HepG2 (cell line): ENCODE measurements around the gene CHAF1B. TPM values are rescaled to one million over a fixed set of nuclear protein-coding genes. Genes with fewer than 3 reads are reported as not detected.

Source experiments
- ATAC-seq: fragments of 200-7000 bp; cut with Tn5 transposase; 3 replicates; pipeline ENCODE4 v1.9.1; 2020; ENCODE audit warnings: mild to moderate bottlenecking, moderate library complexity
- BruUV-seq: library from RNA; stranded (reverse); fragments of 400-500 nt; replicated peaks from 2 replicates; lab custom pipeline; 2021; lab: Mats Ljungman, UMichigan
- CTCF ChIA-PET: fragments of 300-600 bp; formaldehyde crosslinking; extraction: SDS; loops from one replicate; lab custom pipeline; 2021; ENCODE audit warnings: low total read pairs, inconsistent platforms, low intra/inter-chr PET ratio; lab: Yijun Ruan, JAX
- POLR2A ChIA-PET: fragments of 350-600 bp; sonication (Branson Sonifier 250); formaldehyde crosslinking; loops from one replicate; lab custom pipeline; 2020; ENCODE audit warnings: antibody characterized with exemption, inconsistent platforms; lab: Yijun Ruan, JAX
- DNase-seq: peaks from one replicate; pipeline ENCODE4 v3.0.0-alpha.2; 2015; ENCODE audit warnings: low spot score
- FAIRE-seq: peaks from 3 replicates; lab custom pipeline; 2011; peaks lifted over from hg19 to GRCh38; lab: Jason Lieb, UNC
- H2AFZ ChIP-seq: one replicate; pipeline ENCODE4 v1.6.1; 2011; ENCODE audit warnings: low read length, inconsistent platforms
- H3K27ac ChIP-seq: fragments of 300-600 bp; 3 replicates; pipeline ENCODE4 v1.8.0; 2011; ENCODE audit warnings: mixed run types, mild to moderate bottlenecking, mixed read lengths, low read length, inconsistent platforms; ENCODE audit not compliant: insufficient read depth; ENCODE audit errors: extremely low read length
- H3K27me3 ChIP-seq, 2 experiments: fragments of 200-600 bp in 1 of 2; 2 replicates in 1 of 2; 3 replicates in 1 of 2; pipeline versions ENCODE4 v1.6.0 to v1.8.0; 2011; ENCODE audit warnings: low read length in 2 of 2, mild to moderate bottlenecking in 2 of 2, moderate library complexity in 2 of 2, inconsistent platforms in 1 of 2; ENCODE audit not compliant: insufficient read depth in 2 of 2, control insufficient read depth in 1 of 2
- H3K36me3 ChIP-seq, 2 experiments: fragments of 200-600 bp in 1 of 2; replicated peaks in 1 of 2; 2 replicates in 1 of 2; 3 replicates in 1 of 2; pipeline versions ENCODE4 v1.5.1 to v1.8.0; 2011; ENCODE audit warnings: low read length in 2 of 2, inconsistent platforms in 1 of 2; ENCODE audit not compliant: insufficient read depth in 2 of 2, control insufficient read depth in 1 of 2
- H3K4me1 ChIP-seq: 2 replicates; pipeline ENCODE4 v1.5.1; 2012; ENCODE audit warnings: low read length, inconsistent platforms; ENCODE audit not compliant: insufficient read depth
- H3K4me2 ChIP-seq: 2 replicates; pipeline ENCODE4 v1.6.0; 2011; ENCODE audit warnings: low read depth, low read length, inconsistent platforms
- H3K4me3 ChIP-seq, 3 experiments: fragments of 200-600 bp in 1 of 3; sonication (generic), shearing (Covaris generic) in 1 of 3; replicated peaks in 1 of 3; 2 replicates each; pipeline ENCODE4 v1.5.1; 2011 to 2016; ENCODE audit warnings: low read length in 3 of 3, inconsistent platforms in 2 of 3, low read depth in 2 of 3, mild to moderate bottlenecking in 2 of 3, control low read depth in 1 of 3, mixed read lengths in 1 of 3; ENCODE audit not compliant: insufficient read depth in 1 of 3
- H3K79me2 ChIP-seq: one replicate; pipeline ENCODE4 v1.6.1; 2011; ENCODE audit warnings: low read length, inconsistent platforms; ENCODE audit not compliant: insufficient read depth
- H3K9ac ChIP-seq: 2 replicates; pipeline ENCODE4 v1.6.0; 2011; ENCODE audit warnings: mild to moderate bottlenecking, low read depth, low read length, inconsistent platforms; ENCODE audit not compliant: insufficient read depth
- H3K9me3 ChIP-seq: 2 replicates; pipeline ENCODE4 v1.5.1; 2012; ENCODE audit warnings: mild to moderate bottlenecking, low read length
- H4K20me1 ChIP-seq: 2 replicates; pipeline ENCODE4 v1.6.0; 2011; ENCODE audit warnings: inconsistent platforms, mild to moderate bottlenecking, low read length, moderate library complexity; ENCODE audit not compliant: insufficient read depth
- AGO2 ChIP-seq: fragments of 200-400 bp; formaldehyde crosslinking; optimal IDR thresholded peaks from 2 replicates; pipeline ENCODE3; 2017; ENCODE audit warnings: mild to moderate bottlenecking, low read depth, low read length, moderate library complexity
- CTCF ChIP-seq: sonication (generic); formaldehyde crosslinking; IDR thresholded peaks from 2 replicates; pipeline ENCODE4 v1.5.0; 2020; ENCODE audit warnings: mild to moderate bottlenecking, missing genetic modification reagents, moderate library complexity
- ESRRA ChIP-seq: sonication (generic); formaldehyde crosslinking; IDR thresholded peaks from 2 replicates; pipeline ENCODE4 v1.5.1; 2020; ENCODE audit warnings: mild to moderate bottlenecking, low read depth, missing genetic modification reagents
- HMG20A ChIP-seq: IDR thresholded peaks from 2 replicates; pipeline ENCODE4 v1.6.1; 2016; ENCODE audit warnings: borderline replicate concordance
- ISX ChIP-seq: sonication (generic); formaldehyde crosslinking; conservative IDR thresholded peaks from 2 replicates; pipeline ENCODE4 v1.5.0; 2020; ENCODE audit warnings: missing genetic modification reagents
- NFIB ChIP-seq: sonication (generic); formaldehyde crosslinking; IDR thresholded peaks from 2 replicates; pipeline ENCODE4 v1.9.0; 2021; ENCODE audit warnings: missing genetic modification reagents, mild to moderate bottlenecking, borderline replicate concordance
- SATB2 ChIP-seq: sonication (generic); formaldehyde crosslinking; IDR thresholded peaks from 2 replicates; pipeline ENCODE4 v1.5.0; 2020; ENCODE audit warnings: missing genetic modification reagents
- SMARCC2 ChIP-seq: fragments of 450-650 bp; IDR thresholded peaks from 2 replicates; pipeline ENCODE4 v1.6.1; 2017; ENCODE audit warnings: antibody characterized with exemption, mild to moderate bottlenecking
- SUZ12 ChIP-seq: fragments of 150-350 bp; IDR thresholded peaks from 2 replicates; pipeline ENCODE4 v1.6.1; 2014; ENCODE audit warnings: low read depth, low read length
- ZBTB1 ChIP-seq: sonication (generic); formaldehyde crosslinking; IDR thresholded peaks from 2 replicates; pipeline ENCODE4 v1.4.0; 2020; ENCODE audit warnings: missing genetic modification reagents, borderline replicate concordance
- ZBTB2 ChIP-seq: sonication (generic); formaldehyde crosslinking; IDR thresholded peaks from 2 replicates; pipeline ENCODE4 v1.8.0; 2022; ENCODE audit warnings: low read depth, missing genetic modification reagents
- ZBTB34 ChIP-seq: sonication (generic); formaldehyde crosslinking; IDR thresholded peaks from 2 replicates; pipeline ENCODE4 v1.8.0; 2022; ENCODE audit warnings: mild to moderate bottlenecking, missing genetic modification reagents
- ZNF468 ChIP-seq: sonication (generic); formaldehyde crosslinking; IDR thresholded peaks from 2 replicates; pipeline ENCODE4 v1.8.0; 2022; ENCODE audit warnings: mild to moderate bottlenecking, moderate library complexity, missing genetic modification reagents
- WGBS: methylation state at CpG from one replicate; pipeline ENCODE4 v1.1.6; 2017; ENCODE audit warnings: low lambda C conversion rate; 5-methylcytosine and 5-hydroxymethylcytosine counted together
- in situ Hi-C: cut with HindIII; loops from 2 replicates; pipeline ENCODE4 v1.10.0; 2017; ENCODE audit warnings: low pct_unique_long_range_greater_than_20kb; ENCODE audit not compliant: extremely low pct_ligation_motif_present
- intact Hi-C: fragments of 100-400 bp; cut with micrococcal nuclease; formaldehyde crosslinking; loops from one replicate; pipeline ENCODE4 v1.10.0; 2022; ENCODE audit not compliant: unreplicated experiment
- polyA plus RNA-seq, 8 experiments: library from polyadenylated mRNA; depleted of rRNA in 3 of 8; stranded (reverse) in 7 of 8; unstranded in 1 of 8; fragments of >200 nt; fragmentation: Illumina TruSeq in 4 of 8; extraction: Trizol in 4 of 8; gene quantifications; 2 replicates each; pipeline versions ENCODE4 v1.2.1 to v1.2.3, GENCODE V29; 2011 to 2016; ENCODE audit warnings: low read depth in 4 of 8, missing spikeins in 1 of 8, mixed read lengths in 1 of 8; ENCODE audit not compliant: insufficient read depth in 1 of 8
- total RNA-seq, 5 experiments: library from RNA; depleted of rRNA; stranded (reverse); fragments of >200 nt; fragmentation: Illumina TruSeq; extraction: Trizol; gene quantifications; 2 replicates each; pipeline ENCODE4 v1.2.3, GENCODE V29; 2016; ENCODE audit warnings: low read depth in 1 of 5

Gene CHAF1B
- total and polyA plus RNA-seq, 2 of the 13 experiments (the other 11 are each of a cell fraction or from before 2014, with no cell fraction given), result 5.1 to 14.1 TPM

GRCh38 chr21:36461918-36462486 lies 76.8 kb downstream of the CHAF1B start:
- ATAC-seq (no peak), DNase-seq (no peak), FAIRE-seq (no peak)
- Histone ChIP-seq H2AFZ (no peak overlapping the region), H3K9ac (no peak overlapping the region), H3K79me2 (no peaks in the 10 kb centered on the region), H3K27me3 (no peaks in the 10 kb centered on the region), H3K27ac (no peak overlapping the region), H3K36me3 (no peaks in the 10 kb centered on the region), H3K4me3 (no peak overlapping the region), H3K9me3 (no peaks in the 10 kb centered on the region), H3K4me2 (no peak overlapping the region), H3K4me1 (peaks cover 8% of the 10 kb centered on the region; the same call in 1 of the 2 replicates), H4K20me1 (no peaks in the 10 kb centered on the region)
- in situ Hi-C loops (no loop called here), intact Hi-C loops (no loop called here)
- CTCF ChIA-PET, result no interaction called here
- no peak for TF ChIP-seq NFIB (CRISPR knock-in tag)
- TF ChIP-seq ZBTB1, result no peak
- TF ChIP-seq AGO2, result no peak
- no peak for TF ChIP-seq SMARCC2
- TF ChIP-seq CTCF (CRISPR knock-in tag), result no peak
- TF ChIP-seq ZBTB34 (CRISPR knock-in tag), result no peak
- TF ChIP-seq SATB2 (CRISPR knock-in tag), result no peak
- TF ChIP-seq SUZ12, result no peak
- TF ChIP-seq HMG20A (CRISPR knock-in tag), result no peak
- TF ChIP-seq ISX, result no peak
- no peak for TF ChIP-seq ZNF468 (CRISPR knock-in tag)
- TF ChIP-seq ESRRA (CRISPR knock-in tag), result no peak
- no peak for TF ChIP-seq ZBTB2 (CRISPR knock-in tag)
- POLR2A ChIA-PET, result no interaction called here
- no TSS peak for BruUV-seq
- 62% methylated on average over 11 of the region's 14 CpGs for WGBS
